Medulla oblongata (tissue), 1 donor: Measurements from ENCODE around the gene REEP2.

ENCODE experiments used
- DNase-seq: peaks from one replicate; pipeline ENCODE4 v3.0.0-alpha.2; 2015; ENCODE audit errors: extremely low spot score

The REEP2 gene

DNA sequence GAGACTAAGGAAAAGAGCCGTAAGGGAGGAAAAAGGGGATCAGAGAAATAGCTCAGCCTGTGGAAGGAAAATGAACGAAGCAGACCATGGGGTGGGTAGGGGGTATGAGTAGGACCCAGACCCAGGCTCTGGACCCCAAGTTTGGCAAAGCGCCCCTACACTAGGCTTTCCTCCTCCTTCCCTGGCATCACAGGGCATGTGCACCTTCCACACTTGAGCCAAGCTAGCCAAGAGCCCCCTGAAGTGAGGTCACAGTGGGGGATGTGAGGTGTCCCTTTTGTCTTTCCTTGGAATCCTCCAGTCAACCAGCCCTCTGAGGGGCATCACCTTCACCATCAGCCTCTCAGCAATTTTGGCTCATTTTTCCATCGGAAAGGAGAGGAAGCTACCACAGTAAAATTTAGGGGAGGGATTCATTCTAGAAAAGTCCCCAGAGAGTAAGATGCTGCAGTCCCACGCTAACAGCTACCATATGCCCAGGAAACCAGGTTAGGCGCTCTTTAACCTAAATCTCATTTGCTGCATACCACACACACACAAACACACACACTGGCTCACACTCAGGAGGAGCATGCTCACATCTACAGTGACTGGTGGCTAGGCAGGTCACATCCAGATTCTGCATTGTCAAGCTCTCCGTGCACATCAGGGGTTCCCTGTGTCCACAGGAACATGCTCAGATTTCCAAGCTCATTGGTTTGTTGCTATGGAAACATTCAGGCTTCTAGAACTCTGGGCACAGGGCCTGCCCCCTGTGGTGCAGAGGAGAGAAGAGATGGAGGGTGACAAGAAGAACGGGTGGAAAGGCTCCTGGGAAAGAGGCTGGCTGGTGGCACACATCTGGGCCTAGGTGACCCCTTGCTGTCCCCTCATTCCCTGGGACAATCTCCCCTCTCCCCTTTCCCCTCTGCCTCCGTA lies 9.9 kb downstream of the REEP2 start:
- DNase-seq: peak; percentile 65

DNA sequence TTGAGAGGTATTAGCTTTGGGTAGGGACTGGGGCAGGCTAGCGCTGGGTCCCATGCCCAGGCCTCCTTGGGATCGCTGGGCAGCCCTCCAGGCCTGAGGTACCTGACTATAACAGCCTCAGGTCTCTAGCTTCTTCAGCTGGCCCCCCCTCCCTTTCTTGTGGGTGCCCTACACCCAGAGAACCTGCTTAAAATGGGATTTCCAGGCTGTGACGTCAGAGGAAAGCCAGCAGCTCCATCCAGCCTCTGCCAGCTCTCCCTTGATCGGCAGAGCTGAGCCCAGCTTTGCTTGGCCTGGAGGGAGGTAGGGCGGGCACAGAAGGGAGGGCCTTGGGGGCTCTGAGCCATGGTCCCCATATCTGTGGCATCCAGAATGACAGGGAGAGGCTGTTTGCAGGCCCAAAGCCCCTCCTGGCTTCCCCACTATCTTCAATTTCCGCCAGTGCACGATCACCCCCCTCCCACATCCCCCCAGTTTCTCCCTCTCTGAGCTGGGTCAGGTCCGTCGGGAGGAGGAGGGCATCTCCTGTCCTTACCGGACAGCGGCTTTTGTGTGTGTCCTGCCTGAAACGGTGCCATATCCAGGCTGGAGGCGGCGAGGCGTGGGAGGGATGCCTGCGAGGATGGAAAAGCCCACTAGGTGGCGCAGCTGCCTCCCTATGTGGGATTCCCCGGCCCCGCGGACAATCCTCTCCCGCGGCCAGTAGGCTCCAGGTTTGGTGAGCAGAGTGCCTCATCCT lies 10.8 kb downstream of the REEP2 start:
- DNase-seq: peak; percentile 87

DNA sequence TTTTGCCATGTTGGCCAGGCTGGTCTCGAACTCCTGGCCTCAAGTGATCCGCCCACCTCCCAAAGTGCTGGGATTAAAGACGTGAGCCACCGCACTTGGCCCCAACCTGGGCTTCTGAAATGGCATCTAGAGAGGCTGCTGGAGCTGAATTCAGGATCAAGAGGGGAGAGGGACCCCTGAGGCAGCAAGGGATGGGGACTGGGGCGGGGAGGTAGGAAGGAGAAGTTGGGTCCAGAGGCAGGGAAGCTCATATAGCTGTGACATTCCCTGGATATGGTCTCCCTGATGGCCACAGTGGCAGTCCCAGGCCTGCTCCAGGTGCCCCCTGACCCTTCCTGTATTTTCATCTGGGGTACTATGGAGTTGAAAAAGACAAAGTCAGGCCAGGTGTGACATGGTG lies 12.1 kb downstream of the REEP2 start:
- DNase-seq: no peak

DNA sequence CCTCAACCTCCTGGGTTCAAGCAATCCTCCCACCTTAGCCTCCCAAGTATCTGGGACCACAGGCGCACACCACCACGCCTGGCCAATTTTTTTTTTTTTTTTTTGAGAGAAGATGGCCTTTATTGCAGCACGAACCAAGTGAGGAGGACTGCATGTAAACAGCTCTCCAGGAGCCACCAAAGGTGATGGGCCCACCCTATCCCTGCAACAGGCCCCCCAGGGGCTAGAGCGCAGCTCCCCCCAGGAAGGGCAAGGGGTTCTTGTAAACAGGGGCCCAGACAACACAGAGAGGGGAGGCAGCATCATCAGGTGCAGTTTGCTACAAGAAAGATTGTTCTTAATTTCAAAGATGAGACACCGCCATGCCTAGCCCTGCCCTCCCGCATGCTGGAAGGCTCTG lies 13.9 kb downstream of the REEP2 start:
- DNase-seq: no peak

GRCh38 chr5:138453590-138453989 lies 14.7 kb downstream of the REEP2 start:
- DNase-seq: no peak

DNA sequence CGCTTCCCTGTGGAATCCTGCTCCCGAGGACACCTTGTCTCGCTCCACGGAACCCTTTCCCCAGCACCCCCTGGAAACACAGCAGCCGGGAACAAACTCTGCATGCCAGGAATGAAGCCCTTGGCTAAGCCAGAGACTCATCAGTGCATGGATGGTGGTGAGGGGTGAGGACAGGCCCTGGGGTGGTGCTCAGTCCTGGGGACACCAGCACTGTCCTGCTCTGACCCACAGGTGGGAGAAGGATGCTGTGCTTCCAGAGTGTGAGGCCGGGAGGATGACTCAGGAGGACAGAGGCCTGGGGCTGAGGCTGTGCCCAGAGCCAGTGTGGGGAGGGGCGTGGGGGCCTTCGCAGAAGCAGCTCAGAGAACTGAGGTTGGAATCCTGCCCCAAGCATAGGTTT lies 15.3 kb downstream of the REEP2 start:
- no peak for DNase-seq

GRCh38 chr5:138455232-138455930 lies 16.5 kb downstream of the REEP2 start:
- DNase-seq: no peak

- DNase-seq: no peak
Measured at GRCh38 chr5:138457531-138458275, 18.8 kb downstream of the REEP2 start.

- peak; percentile 62 for DNase-seq
Measured at GRCh38 chr5:138458384-138458783, 19.5 kb downstream of the REEP2 start.

DNA sequence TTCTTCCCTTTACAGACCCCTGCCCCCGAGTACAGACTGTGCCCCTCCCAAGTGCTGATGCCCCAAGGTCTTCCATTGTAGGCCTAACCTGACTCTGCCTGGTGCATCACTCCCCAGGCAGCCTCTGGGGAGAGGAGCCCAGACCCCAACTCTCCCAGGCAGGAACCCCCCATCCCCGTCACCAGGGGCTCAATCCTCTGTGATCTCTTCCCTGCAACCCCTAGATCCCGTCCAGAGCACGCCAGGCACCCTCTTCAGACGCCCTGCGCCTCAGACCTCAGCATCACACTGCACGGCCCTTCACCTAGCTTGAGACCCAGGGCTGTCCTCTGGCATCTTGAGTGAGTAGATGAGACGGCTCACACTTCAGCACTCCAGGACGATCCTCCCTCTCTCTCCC lies 20.0 kb downstream of the REEP2 start:
- DNase-seq: no peak

GRCh38 chr5:138459311-138459933 lies 20.6 kb downstream of the REEP2 start:
- peak; percentile 78 for DNase-seq

DNA sequence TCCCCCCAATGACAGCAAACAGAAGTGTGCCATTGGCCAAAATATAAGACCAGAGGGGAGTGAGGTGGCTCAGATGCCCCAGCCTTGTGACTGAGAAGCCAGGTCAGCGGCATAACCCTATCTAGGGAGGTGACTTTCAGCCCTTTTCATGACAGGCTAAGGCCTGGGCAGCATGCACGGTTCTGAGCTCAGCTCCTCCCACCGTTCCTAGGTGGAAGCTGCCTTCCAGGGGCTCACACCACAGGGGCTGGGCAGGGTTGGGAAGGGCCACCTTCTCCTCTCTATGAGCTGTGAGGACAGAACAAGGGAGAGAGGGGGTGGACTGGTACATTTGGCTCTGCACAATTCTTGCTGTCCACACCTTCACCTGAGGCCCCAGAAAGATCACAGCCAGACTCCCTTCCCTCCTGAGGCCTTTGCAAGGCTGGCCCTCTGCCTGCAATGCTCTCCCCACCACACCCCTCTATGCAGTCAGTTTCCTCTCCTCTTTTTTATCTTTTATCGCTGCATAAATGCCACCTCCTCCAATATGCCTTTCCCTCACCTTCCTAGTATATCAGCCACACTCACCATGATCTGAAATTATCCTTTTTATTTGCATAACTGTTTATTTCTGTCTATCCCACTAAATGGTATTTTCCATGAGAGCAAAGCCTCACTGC lies 21.3 kb downstream of the REEP2 start:
- DNase-seq: no peak

- no peak for DNase-seq
Measured at GRCh38 chr5:138461343-138462125, 22.7 kb downstream of the REEP2 start.

GRCh38 chr5:138463419-138464007 lies 24.7 kb downstream of the REEP2 start:
- DNase-seq: no peak

DNA sequence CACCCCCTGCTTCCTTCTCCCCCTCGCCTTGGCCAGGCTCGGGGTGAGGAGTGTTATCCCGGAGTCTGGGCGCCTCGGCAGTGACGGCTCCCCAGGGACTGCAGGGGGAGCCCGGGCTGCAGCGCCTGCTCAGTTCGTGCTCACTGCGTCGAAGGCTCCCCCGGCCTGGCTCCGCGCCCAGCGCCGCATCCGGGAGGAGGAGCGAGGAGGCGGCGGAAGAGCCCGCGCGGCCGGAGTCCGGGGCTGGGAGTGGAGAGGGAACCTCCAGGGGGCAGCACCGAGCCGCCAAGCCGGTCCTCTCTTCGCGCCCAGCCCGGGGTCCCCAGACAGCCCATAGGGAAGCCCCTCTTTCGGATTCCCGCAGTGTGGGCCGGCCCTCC lies 25.1 kb downstream of the REEP2 start:
- peak; percentile 96 for DNase-seq

DNA sequence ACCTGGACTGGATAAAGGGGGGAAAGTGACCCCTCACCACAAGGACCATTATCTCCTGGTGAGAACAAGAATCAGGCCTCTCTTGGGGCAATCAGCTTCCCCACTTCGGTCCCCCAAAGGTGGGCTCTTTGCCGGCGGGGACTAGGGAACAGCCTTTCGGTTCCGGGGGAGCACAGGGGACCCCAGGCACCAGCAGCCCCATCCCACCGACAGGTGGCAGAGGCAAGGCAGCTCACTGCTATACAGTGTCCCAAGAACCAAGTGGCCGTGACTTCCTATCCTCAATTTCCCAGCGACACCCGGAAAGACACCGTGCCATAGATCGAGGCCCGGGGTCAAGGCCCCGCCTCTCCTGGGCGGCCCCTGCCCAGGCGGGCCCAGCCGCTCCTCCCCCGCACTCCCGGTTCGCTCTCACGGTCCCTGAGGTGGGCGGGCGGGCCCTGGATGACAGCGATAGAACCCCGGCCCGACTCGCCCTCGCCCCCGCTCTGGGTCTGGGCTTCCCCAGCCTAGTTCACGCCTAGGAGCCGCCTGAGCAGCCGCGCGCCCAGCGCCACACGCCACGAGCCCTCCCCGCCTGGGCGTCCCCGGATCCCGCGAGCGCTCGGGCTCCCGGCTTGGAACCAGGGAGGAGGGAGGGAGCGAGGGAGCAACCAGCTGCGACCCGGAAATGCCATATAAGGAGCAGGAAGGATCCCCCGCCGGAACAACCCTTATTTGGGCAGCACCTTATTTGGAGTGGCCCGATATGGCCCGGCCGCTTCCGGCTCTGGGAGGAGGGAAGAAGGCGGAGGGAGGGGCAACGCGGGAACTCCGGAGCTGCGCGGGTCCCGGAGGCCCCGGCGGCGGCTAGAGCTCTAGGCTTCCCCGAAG lies 25.8 kb downstream of the REEP2 start:
- peak; percentile 99 for DNase-seq

DNA sequence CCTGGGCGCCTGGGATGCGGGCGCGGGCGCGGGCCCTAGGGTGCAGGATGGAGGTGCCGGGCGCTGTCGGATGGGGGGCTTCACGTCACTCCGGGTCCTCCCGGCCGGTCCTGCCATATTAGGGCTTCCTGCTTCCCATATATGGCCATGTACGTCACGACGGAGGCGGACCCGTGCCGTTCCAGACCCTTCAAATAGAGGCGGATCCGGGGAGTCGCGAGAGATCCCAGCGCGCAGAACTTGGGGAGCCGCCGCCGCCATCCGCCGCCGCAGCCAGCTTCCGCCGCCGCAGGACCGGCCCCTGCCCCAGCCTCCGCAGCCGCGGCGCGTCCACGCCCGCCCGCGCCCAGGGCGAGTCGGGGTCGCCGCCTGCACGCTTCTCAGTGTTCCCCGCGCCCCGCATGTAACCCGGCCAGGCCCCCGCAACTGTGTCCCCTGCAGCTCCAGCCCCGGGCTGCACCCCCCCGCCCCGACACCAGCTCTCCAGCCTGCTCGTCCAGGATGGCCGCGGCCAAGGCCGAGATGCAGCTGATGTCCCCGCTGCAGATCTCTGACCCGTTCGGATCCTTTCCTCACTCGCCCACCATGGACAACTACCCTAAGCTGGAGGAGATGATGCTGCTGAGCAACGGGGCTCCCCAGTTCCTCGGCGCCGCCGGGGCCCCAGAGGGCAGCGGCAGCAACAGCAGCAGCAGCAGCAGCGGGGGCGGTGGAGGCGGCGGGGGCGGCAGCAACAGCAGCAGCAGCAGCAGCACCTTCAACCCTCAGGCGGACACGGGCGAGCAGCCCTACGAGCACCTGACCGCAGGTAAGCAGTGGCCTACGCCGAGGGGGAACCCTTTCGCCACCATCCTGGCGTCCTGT lies 26.6 kb downstream of the REEP2 start, which contains the start of gene EGR1:
EGR1 (plus strand) TSS at position 219 of the 864 bp plus-strand sequence; CDS start at position 502, 283 bp downstream.
- peak; percentile 98 for DNase-seq
